Naive B cell (primary cell): ENCODE results near the gene CHAF1A. TPM values are rescaled to one million over a fixed set of nuclear protein-coding genes. Genes with fewer than 3 reads are reported as not detected.
A peak's percentile ranks its signal among the peaks of the same experiment; 100 is the strongest.

ENCODE experiments used
- ATAC-seq, 2 donors: fragments of 150-1000 bp; cut with Tn5 transposase; 2 replicates each; pipeline ENCODE4 v1.10.0; 2021; ENCODE audit warnings: low read depth in 2 of 2, mild to moderate bottlenecking in 2 of 2, moderate library complexity in 2 of 2
- DNase-seq: peaks from one replicate; pipeline ENCODE4 v3.0.0; 2022
- H3K27ac Mint-ChIP-seq, 6 donors: one replicate each; pipeline ENCODE4 v1.8.0; 2020 to 2022; ENCODE audit warnings: mild to moderate bottlenecking in 6 of 6, mixed read lengths in 6 of 6, moderate library complexity in 5 of 6, inconsistent platforms in 2 of 6
- H3K27me3 Mint-ChIP-seq, 3 donors: one replicate each; pipeline ENCODE4 v1.8.0; 2021 to 2022; ENCODE audit warnings: mixed read lengths in 3 of 3, mild to moderate bottlenecking in 1 of 3
- H3K36me3 Mint-ChIP-seq, 2 donors: one replicate each; pipeline ENCODE4 v1.8.0; 2020 to 2022; ENCODE audit warnings: mixed read lengths in 2 of 2, inconsistent platforms in 1 of 2, mild to moderate bottlenecking in 1 of 2
- H3K4me1 Mint-ChIP-seq, 3 donors: one replicate each; pipeline ENCODE4 v1.8.0; 2020 to 2022; ENCODE audit warnings: mixed read lengths in 3 of 3, inconsistent platforms in 1 of 3, mild to moderate bottlenecking in 1 of 3, moderate library complexity in 1 of 3
- H3K4me3 Mint-ChIP-seq, 8 donors: one replicate each; pipeline ENCODE4 v1.8.0; 2020 to 2022; ENCODE audit warnings: mild to moderate bottlenecking in 8 of 8, mixed read lengths in 8 of 8, moderate library complexity in 8 of 8, inconsistent platforms in 2 of 8
- H3K9me3 Mint-ChIP-seq, 7 donors: one replicate each; pipeline ENCODE4 v1.8.0; 2020 to 2022; ENCODE audit warnings: mixed read lengths in 7 of 7, mild to moderate bottlenecking in 5 of 7, inconsistent platforms in 2 of 7, moderate library complexity in 1 of 7
- polyA plus RNA-seq, 6 donors: library from polyadenylated mRNA; unstranded; fragments of 300-500 nt; fragmentation: Illumina TruSeq; gene quantifications; one replicate each; pipeline ENCODE4 v1.2.3, GENCODE V29; 2021; ENCODE audit warnings: low read depth in 6 of 6

The CHAF1A gene
- polyA plus RNA-seq, 6 donors from 2014 or later, result 0.14 to 4.8 (median 2.7) TPM

DNA sequence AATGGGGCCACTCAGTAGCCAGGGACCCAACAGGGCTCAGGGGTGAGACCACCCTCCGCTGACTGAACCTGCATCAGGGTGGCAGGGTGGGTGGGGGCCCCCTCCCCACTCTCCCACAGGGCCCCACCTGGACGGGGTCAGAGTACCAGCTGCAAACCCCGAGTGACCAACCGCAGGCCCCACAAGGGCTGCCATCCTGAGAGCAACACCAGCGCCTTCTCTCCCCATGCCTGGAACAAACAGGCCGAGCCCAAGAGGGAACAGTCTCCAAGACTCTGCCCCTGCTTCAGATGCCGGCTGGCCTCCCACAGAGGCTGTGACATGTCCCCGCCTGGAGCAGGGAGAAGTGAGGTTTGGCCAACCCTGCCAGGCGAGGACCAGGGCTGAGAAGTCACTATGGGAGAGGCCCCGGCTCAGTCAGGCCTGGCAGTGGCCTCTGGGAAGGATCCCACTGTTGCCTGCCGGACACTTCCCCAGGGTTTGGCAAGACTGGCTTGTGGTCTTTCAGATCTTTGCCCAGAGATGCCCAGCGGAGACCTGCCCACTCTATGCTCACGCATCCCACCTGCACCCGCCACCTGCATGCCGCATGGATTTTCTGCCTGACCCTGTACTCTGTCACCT, 31.9 kb upstream of the CHAF1A start:
- peaks cover 43 to 68% (median 66%) of the 10 kb centered on the region in 3 donors for H3K4me1 Mint-ChIP-seq
- no peak for DNase-seq
- no peaks in the 10 kb centered on the region for H3K27me3 Mint-ChIP-seq
- no peaks in the 10 kb centered on the region for H3K9me3 Mint-ChIP-seq
- peak overlapping the region; percentile 72 to 97 (median 96) for H3K27ac Mint-ChIP-seq
- no peaks in the 10 kb centered on the region for H3K36me3 Mint-ChIP-seq
- no peak for ATAC-seq
- peak overlapping the region; percentile 57 to 86 (median 83) for H3K4me3 Mint-ChIP-seq

DNA sequence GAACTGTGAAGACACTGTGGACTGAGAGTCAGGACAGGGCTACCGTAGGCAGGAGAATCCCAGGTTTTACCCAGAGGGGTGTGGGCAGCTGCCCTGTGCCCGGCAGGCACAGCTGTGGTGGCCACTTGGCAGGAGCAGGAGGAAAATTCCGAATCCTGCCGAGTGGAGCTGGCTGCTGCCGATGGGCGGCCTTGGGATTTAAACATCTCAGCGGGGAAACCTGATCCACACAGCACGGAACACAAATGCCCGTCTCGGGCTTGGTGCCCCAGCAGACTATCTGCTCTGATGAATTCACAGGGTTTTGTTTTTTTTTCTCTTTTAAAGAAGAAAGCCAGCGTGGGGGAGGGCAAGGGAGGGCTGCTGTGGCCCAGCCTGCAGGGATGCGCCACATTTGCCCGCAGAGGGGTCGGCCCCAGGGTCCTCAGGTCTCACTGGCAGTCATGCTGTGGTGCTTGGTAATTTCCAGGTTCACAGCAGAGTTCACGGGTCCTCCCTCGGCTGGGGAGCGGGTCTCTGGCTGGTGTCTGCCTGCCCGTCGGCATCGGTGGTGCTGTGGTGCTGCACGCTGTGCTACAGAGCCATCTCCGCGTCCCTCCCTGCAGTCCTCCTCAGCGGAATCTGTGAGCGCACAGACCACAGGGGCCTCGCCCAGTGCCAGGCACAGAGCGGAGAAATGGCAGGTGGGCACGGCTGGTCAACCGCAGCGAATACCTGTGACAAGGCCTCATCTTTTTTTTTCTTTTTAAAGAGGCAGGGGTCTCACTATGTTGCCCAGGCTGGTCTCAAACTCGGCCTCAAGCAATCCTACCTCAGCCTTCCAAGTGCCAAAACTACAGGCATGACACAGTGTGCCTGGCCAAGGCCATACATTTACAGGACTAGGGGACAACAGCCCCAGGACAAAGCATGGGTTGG, 30.9 kb upstream of the CHAF1A start:
- ATAC-seq, result no peak
- Mint-ChIP-seq H3K27ac (peak overlapping the region in 5 of 6 donors; percentile 72 to 95 (median 84)), H3K4me3 (peak overlapping the region in 7 of 8 donors; percentile 29 to 86 (median 69)), H3K27me3 (no peaks in the 10 kb centered on the region), H3K36me3 (no peaks in the 10 kb centered on the region), H3K9me3 (no peaks in the 10 kb centered on the region), H3K4me1 (peaks cover 53 to 78% (median 73%) of the 10 kb centered on the region in 3 donors)
- DNase-seq, result no peak

DNA sequence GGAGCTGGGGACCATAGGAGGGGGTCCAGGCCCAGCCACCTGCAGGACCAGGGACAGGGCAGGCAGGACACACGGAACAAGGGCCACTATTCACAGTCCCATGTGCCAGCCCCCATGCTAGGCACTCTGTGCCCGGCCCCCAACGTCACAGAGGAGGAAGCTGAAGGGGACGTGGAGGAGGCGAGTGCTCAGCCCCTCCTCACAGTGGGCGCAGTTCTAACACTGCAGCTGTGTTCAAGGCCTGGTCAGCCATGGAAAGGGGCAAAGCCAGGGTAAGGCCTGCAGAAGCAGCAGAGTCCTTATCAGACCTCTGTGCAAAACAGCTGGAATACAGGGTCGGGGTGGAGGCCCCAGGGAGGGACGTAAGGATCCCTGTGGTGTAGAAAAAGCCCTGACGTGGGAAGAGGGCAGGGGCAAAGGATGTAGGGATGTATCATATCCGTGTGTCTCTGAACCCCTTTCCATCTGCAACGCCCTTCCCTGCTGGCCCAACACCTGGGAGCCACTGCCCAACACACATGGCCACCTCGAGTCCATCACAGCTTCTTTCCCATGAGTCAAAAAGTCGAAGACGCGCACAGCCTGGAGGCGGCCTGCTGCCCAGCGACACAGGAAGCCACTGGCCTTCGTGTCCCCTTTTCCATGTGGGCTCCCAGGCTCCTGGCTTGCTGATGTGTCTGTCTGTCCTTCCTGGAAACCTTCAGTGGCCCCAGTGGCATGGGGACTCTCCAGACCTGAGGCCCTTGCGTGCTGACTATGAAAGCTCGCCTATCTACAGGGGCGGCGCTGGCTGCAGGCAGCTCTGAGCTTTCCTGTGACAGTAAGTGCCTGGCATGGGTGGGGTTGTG, 30.1 kb upstream of the CHAF1A start:
- DNase-seq, result no peak
- Mint-ChIP-seq H3K36me3 (no peaks in the 10 kb centered on the region), H3K27ac (peak overlapping the region in 3 of 6 donors; percentile 39 to 75 (median 69)), H3K4me3 (peak overlapping the region in 4 of 8 donors; percentile 20 to 71 (median 46)), H3K9me3 (no peaks in the 10 kb centered on the region), H3K27me3 (no peaks in the 10 kb centered on the region), H3K4me1 (peaks cover 56 to 86% (median 79%) of the 10 kb centered on the region in 3 donors)
- no peak for ATAC-seq

DNA sequence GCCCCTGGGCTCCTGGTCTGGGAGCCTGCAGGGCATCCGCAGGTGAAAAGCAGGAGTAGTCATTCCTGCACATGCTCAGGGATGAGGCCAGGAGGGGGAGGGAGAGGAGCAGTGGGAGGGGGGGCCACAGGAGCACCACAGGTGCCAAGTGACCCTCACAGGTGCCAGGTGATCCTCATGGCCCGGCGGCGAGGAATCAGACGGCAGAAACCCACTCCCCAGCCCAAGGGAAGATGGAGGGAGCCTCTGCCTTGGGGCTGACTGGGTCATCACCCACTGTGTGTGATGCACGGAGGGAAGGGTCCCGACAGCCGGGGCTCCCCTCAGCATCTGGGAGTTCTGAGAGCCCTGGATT, 29.4 kb upstream of the CHAF1A start:
- H3K9me3 Mint-ChIP-seq, result no peaks in the 10 kb centered on the region
- peak overlapping the region in 1 of 6 donors; percentile 75 for H3K27ac Mint-ChIP-seq
- DNase-seq, result no peak
- H3K27me3 Mint-ChIP-seq, result no peaks in the 10 kb centered on the region
- no peak for ATAC-seq
- peaks cover 51 to 85% (median 80%) of the 10 kb centered on the region in 3 donors for H3K4me1 Mint-ChIP-seq
- no peaks in the 10 kb centered on the region for H3K36me3 Mint-ChIP-seq
- peak overlapping the region in 4 of 8 donors; percentile 20 to 65 (median 32) for H3K4me3 Mint-ChIP-seq

DNA sequence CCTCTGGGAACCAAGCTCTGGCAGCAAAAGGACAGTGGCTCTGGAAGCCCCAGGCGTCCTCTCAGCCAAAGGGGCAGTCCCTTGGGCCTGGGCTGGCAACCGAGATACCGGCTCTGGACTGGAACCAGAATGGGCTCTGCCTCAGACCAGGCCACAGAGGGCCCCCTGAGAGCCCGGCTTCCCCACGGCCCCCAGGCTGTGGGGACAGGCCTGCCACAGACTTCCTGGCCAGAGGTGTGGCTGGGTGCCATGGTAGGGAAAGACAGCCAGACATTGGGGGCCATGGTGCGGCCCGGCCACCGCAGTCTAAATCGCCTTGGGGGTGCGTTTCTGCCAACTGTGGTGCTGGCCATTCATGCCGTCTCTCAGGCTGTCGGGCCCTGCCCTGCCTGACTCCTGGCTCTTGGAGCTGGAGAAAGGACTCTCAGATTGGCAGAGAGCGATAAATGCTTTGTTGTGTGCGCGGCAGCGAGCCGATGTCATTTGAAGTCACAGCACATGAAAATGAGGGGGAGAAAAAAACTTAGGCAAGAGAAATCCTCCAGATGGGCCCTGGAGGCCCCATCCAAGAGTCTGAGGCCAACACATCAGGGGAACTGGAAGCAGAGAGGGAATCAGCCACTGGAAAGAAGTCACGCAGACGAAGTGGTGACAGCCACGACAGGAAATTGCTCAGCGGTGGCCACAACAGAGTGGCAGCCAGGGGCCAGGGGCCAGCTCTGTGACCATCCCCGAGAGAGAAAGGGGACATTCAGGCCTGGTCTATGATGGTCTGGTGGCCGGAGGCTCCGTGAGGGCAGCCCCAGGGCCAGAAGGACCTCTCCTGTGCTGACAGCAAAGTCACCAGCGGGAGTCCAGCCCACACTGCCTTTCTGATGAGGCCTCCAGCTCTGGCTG, 28.6 kb upstream of the CHAF1A start:
- no peak for ATAC-seq
- H3K4me3 Mint-ChIP-seq, result peak overlapping the region in 5 of 8 donors; percentile 30 to 79 (median 62)
- no peaks in the 10 kb centered on the region for H3K36me3 Mint-ChIP-seq
- peak overlapping the region in 5 of 6 donors; percentile 39 to 97 (median 79) for H3K27ac Mint-ChIP-seq
- no peak for DNase-seq
- H3K27me3 Mint-ChIP-seq, result no peaks in the 10 kb centered on the region
- H3K9me3 Mint-ChIP-seq, result no peaks in the 10 kb centered on the region
- H3K4me1 Mint-ChIP-seq, result peaks cover 48 to 80% (median 80%) of the 10 kb centered on the region in 3 donors

DNA sequence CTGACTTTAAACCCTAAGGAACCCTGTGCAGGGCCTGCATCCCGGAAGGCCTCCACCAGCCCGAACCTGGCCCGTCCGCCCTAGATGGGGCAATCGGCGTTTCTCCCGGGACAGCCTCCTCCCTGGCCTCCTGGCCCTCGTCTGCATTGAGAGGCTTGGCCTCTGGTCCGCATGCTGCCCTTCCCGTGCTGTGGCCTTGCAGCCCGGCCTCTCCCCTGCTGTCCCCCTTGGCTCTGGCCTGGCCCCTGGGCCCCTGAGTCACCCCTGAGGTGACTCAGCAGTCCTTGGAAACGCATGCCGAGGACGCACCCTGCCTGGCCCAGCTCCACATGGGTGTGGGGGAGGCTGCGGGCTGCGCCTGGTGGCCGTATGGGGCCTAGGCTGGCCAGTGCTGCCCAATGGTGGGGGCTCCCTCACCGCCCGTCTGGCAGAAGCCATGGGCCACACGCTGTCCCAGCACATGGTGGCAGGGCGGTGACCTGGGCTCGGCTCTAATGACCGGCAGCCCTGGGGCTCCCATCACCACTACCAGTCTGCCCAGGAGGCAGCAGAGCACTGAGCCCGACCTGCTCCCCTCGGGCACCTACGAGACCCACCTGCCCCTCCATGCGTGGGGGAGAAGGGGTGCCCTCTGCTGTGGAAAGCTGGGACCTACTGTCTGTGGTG, 27.8 kb upstream of the CHAF1A start:
- Mint-ChIP-seq H3K27ac (peak overlapping the region in 1 of 6 donors; percentile 82), H3K4me1 (peaks cover 47 to 82% (median 81%) of the 10 kb centered on the region in 3 donors), H3K27me3 (no peaks in the 10 kb centered on the region), H3K36me3 (no peaks in the 10 kb centered on the region), H3K4me3 (peak overlapping the region in 3 of 8 donors; percentile 69 to 84 (median 83)), H3K9me3 (no peaks in the 10 kb centered on the region)
- ATAC-seq (no peak), DNase-seq (no peak)

GRCh38 chr19:4375164-4376027, 27.0 kb upstream of the CHAF1A start:
- peaks cover 53 to 85% (median 81%) of the 10 kb centered on the region in 3 donors for H3K4me1 Mint-ChIP-seq
- H3K36me3 Mint-ChIP-seq, result no peaks in the 10 kb centered on the region
- H3K9me3 Mint-ChIP-seq, result no peaks in the 10 kb centered on the region
- no peaks in the 10 kb centered on the region for H3K27me3 Mint-ChIP-seq
- peak overlapping the region; percentile 69 to 89 (median 84) for H3K4me3 Mint-ChIP-seq
- ATAC-seq, result peak; percentile 69 to 70
- peak overlapping the region; percentile 35 to 91 (median 84) for H3K27ac Mint-ChIP-seq
- peak; percentile 55 for DNase-seq

DNA sequence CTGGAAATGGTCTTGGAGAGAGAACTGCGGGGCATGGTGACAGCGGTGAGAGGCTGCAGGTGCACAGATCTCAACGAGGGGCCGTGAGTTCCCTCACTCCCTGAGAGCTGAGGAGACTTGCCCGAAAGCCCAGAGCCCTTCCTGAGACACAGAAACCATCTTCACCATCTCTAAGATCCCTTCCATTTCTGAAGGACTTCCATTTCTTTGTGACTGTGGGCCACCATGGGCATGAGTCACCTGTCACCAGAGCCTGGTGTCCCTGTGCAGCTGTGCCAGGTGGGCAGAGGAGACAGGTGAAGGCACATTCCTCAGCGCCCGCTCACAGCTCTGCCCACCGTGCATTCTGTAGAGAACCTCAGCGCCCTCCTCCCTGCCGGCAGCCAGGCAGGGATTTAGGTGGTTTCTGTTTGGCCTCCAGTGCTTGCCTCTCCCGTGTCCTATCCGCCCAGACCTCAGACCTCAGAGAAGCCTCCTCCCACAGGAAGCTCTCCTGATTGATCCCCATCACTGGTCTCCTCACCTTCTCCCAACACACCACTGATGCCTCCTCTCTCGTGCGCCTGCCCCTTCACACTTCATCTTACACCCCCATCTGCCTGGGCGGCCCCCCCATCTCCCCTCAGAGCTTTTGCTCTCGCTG, 26.3 kb upstream of the CHAF1A start:
- Mint-ChIP-seq H3K4me3 (peak overlapping the region; percentile 74 to 89 (median 84)), H3K9me3 (no peaks in the 10 kb centered on the region), H3K4me1 (peaks cover 56 to 85% (median 81%) of the 10 kb centered on the region in 3 donors), H3K27me3 (no peaks in the 10 kb centered on the region), H3K27ac (peak overlapping the region; percentile 44 to 97 (median 88)), H3K36me3 (no peaks in the 10 kb centered on the region)
- no peak for ATAC-seq
- DNase-seq, result no peak

GRCh38 chr19:4376671-4376990, 25.8 kb upstream of the CHAF1A start:
- DNase-seq (no peak), ATAC-seq (no peak)
- H3K36me3 Mint-ChIP-seq, result no peaks in the 10 kb centered on the region
- H3K4me1 Mint-ChIP-seq, result peaks cover 61 to 85% (median 82%) of the 10 kb centered on the region in 3 donors
- no peaks in the 10 kb centered on the region for H3K27me3 Mint-ChIP-seq
- H3K27ac Mint-ChIP-seq, result peak overlapping the region in 5 of 6 donors; percentile 8 to 97 (median 86)
- H3K4me3 Mint-ChIP-seq, result peak overlapping the region; percentile 61 to 87 (median 82)
- H3K9me3 Mint-ChIP-seq, result no peaks in the 10 kb centered on the region

- H3K27ac Mint-ChIP-seq, result peak overlapping the region in 5 of 6 donors; percentile 28 to 88 (median 75)
- ATAC-seq, result no peak
- no peaks in the 10 kb centered on the region for H3K36me3 Mint-ChIP-seq
- no peak for DNase-seq
- no peaks in the 10 kb centered on the region for H3K27me3 Mint-ChIP-seq
- H3K4me1 Mint-ChIP-seq, result peaks cover 59 to 85% (median 81%) of the 10 kb centered on the region in 3 donors
- H3K9me3 Mint-ChIP-seq, result no peaks in the 10 kb centered on the region
- peak overlapping the region in 4 of 8 donors; percentile 77 to 87 (median 84) for H3K4me3 Mint-ChIP-seq
These were observed 25.3 kb upstream of the CHAF1A start for GRCh38 chr19:4376991-4377781.
